ENCODE data around the gene ALG1L2.
"Not testable (repeated sequence)": the region's sequence is repeated elsewhere in the genome, so short reads cannot be mapped to it uniquely, and the experiment has no call there.

ALG1L2 gene

GRCh38 chr3:130117933-130118332 lies 36.3 kb downstream of the ALG1L2 start:
- H3K4me2 ChIP-seq (ENCODE audit: insufficient read depth, low read length): no peak overlapping the region
- DNase-seq (no peak), ATAC-seq (ENCODE audit: insufficient read depth, low read depth) (no peak)
- H3K36me3 ChIP-seq (ENCODE audit: insufficient read depth, low read length): no peaks in the 10 kb centered on the region
- no peaks in the 10 kb centered on the region for H3K4me1 ChIP-seq (ENCODE audit: insufficient read depth, low read length)
- TF ChIP-seq CTCF (IDR thresholded peaks at IDR 0.05; ENCODE audit: borderline replicate concordance, extremely low read depth, low read length, poor library complexity, severe bottlenecking) (no peak), EZH2 (IDR thresholded peaks at IDR 0.05; ENCODE audit: borderline replicate concordance, low read depth, low read length, severe bottlenecking) (no peak)
- H4K20me1 ChIP-seq (ENCODE audit: insufficient read depth, low read length): no peaks in the 10 kb centered on the region
- H2AFZ ChIP-seq (ENCODE audit: low read depth, low read length): no peak overlapping the region
- H3K79me2 ChIP-seq (ENCODE audit: insufficient read depth, low read length): no peaks in the 10 kb centered on the region
- no peak overlapping the region for H3K4me3 ChIP-seq (ENCODE audit: low read depth in 1 of 2, low read length in 2 of 2)
- no peak overlapping the region for H3K27ac ChIP-seq (ENCODE audit: low read length)
- H3K27me3 ChIP-seq (ENCODE audit: insufficient read depth, low read length, poor library complexity): peaks cover 4% of the 10 kb centered on the region
- H3K9ac ChIP-seq (ENCODE audit: low read depth, low read length): no peak overlapping the region
- H3K9me3 ChIP-seq (ENCODE audit: insufficient read depth, low read length, severe bottlenecking): no peaks in the 10 kb centered on the region

GRCh38 chr3:130119824-130120223 lies 38.2 kb downstream of the ALG1L2 start:
- not testable (repeated sequence) for H3K27me3 ChIP-seq (ENCODE audit: insufficient read depth, low read length, poor library complexity); H3K4me1 ChIP-seq (ENCODE audit: insufficient read depth, low read length); H3K4me2 ChIP-seq (ENCODE audit: insufficient read depth, low read length); H3K36me3 ChIP-seq (ENCODE audit: insufficient read depth, low read length); DNase-seq; H3K9me3 ChIP-seq (ENCODE audit: insufficient read depth, low read length, severe bottlenecking); H3K79me2 ChIP-seq (ENCODE audit: insufficient read depth, low read length); H4K20me1 ChIP-seq (ENCODE audit: insufficient read depth, low read length); H2AFZ ChIP-seq (ENCODE audit: low read depth, low read length); H3K4me3 ChIP-seq (ENCODE audit: low read depth in 1 of 2, low read length in 2 of 2); ATAC-seq (ENCODE audit: insufficient read depth, low read depth); H3K27ac ChIP-seq (ENCODE audit: low read length); H3K9ac ChIP-seq (ENCODE audit: low read depth, low read length)

GRCh38 chr3:130120291-130120690 lies 38.7 kb downstream of the ALG1L2 start:
- H3K4me3 ChIP-seq (ENCODE audit: low read depth in 1 of 2, low read length in 2 of 2); H3K79me2 ChIP-seq (ENCODE audit: insufficient read depth, low read length); H3K36me3 ChIP-seq (ENCODE audit: insufficient read depth, low read length); H2AFZ ChIP-seq (ENCODE audit: low read depth, low read length); H3K9ac ChIP-seq (ENCODE audit: low read depth, low read length); DNase-seq; H3K27me3 ChIP-seq (ENCODE audit: insufficient read depth, low read length, poor library complexity); H3K4me2 ChIP-seq (ENCODE audit: insufficient read depth, low read length); H3K9me3 ChIP-seq (ENCODE audit: insufficient read depth, low read length, severe bottlenecking); H3K4me1 ChIP-seq (ENCODE audit: insufficient read depth, low read length); ATAC-seq (ENCODE audit: insufficient read depth, low read depth); H4K20me1 ChIP-seq (ENCODE audit: insufficient read depth, low read length); H3K27ac ChIP-seq (ENCODE audit: low read length): not testable (repeated sequence)

- not testable (repeated sequence) for H2AFZ ChIP-seq (ENCODE audit: low read depth, low read length); H4K20me1 ChIP-seq (ENCODE audit: insufficient read depth, low read length); H3K9me3 ChIP-seq (ENCODE audit: insufficient read depth, low read length, severe bottlenecking); H3K27ac ChIP-seq (ENCODE audit: low read length); H3K36me3 ChIP-seq (ENCODE audit: insufficient read depth, low read length); H3K27me3 ChIP-seq (ENCODE audit: insufficient read depth, low read length, poor library complexity); H3K4me2 ChIP-seq (ENCODE audit: insufficient read depth, low read length); H3K79me2 ChIP-seq (ENCODE audit: insufficient read depth, low read length); H3K4me3 ChIP-seq (ENCODE audit: low read depth in 1 of 2, low read length in 2 of 2); DNase-seq; ATAC-seq (ENCODE audit: insufficient read depth, low read depth); H3K9ac ChIP-seq (ENCODE audit: low read depth, low read length); H3K4me1 ChIP-seq (ENCODE audit: insufficient read depth, low read length)
Observed at GRCh38 chr3:130122891-130123775, 41.5 kb downstream of the ALG1L2 start.

- not testable (repeated sequence) for H3K4me1 ChIP-seq (ENCODE audit: insufficient read depth, low read length); H3K4me2 ChIP-seq (ENCODE audit: insufficient read depth, low read length); H4K20me1 ChIP-seq (ENCODE audit: insufficient read depth, low read length); ATAC-seq (ENCODE audit: insufficient read depth, low read depth); H3K27me3 ChIP-seq (ENCODE audit: insufficient read depth, low read length, poor library complexity); H2AFZ ChIP-seq (ENCODE audit: low read depth, low read length); H3K9ac ChIP-seq (ENCODE audit: low read depth, low read length); H3K27ac ChIP-seq (ENCODE audit: low read length); H3K79me2 ChIP-seq (ENCODE audit: insufficient read depth, low read length); H3K36me3 ChIP-seq (ENCODE audit: insufficient read depth, low read length); DNase-seq; H3K4me3 ChIP-seq (ENCODE audit: low read depth in 1 of 2, low read length in 2 of 2); H3K9me3 ChIP-seq (ENCODE audit: insufficient read depth, low read length, severe bottlenecking)
Observed at GRCh38 chr3:130125406-130125805, 43.8 kb downstream of the ALG1L2 start.

- not testable (repeated sequence) for H3K27me3 ChIP-seq (ENCODE audit: insufficient read depth, low read length, poor library complexity); H2AFZ ChIP-seq (ENCODE audit: low read depth, low read length); H3K4me2 ChIP-seq (ENCODE audit: insufficient read depth, low read length); DNase-seq; H3K4me1 ChIP-seq (ENCODE audit: insufficient read depth, low read length); H3K9me3 ChIP-seq (ENCODE audit: insufficient read depth, low read length, severe bottlenecking); H3K36me3 ChIP-seq (ENCODE audit: insufficient read depth, low read length); ATAC-seq (ENCODE audit: insufficient read depth, low read depth); H3K4me3 ChIP-seq (ENCODE audit: low read depth in 1 of 2, low read length in 2 of 2); H4K20me1 ChIP-seq (ENCODE audit: insufficient read depth, low read length); H3K9ac ChIP-seq (ENCODE audit: low read depth, low read length); H3K27ac ChIP-seq (ENCODE audit: low read length); H3K79me2 ChIP-seq (ENCODE audit: insufficient read depth, low read length)
Observed at GRCh38 chr3:130136337-130136736, 54.7 kb downstream of the ALG1L2 start.

- H3K36me3 ChIP-seq (ENCODE audit: insufficient read depth, low read length); H3K27me3 ChIP-seq (ENCODE audit: insufficient read depth, low read length, poor library complexity): not testable (repeated sequence)
Observed at GRCh38 chr3:130137685-130138084, 56.1 kb downstream of the ALG1L2 start.

More at GRCh38 chr3:130137685-130138084, 56.1 kb downstream of the ALG1L2 start:
- H3K79me2 ChIP-seq (ENCODE audit: insufficient read depth, low read length); H3K4me1 ChIP-seq (ENCODE audit: insufficient read depth, low read length); H3K4me2 ChIP-seq (ENCODE audit: insufficient read depth, low read length); H3K9ac ChIP-seq (ENCODE audit: low read depth, low read length); H3K4me3 ChIP-seq (ENCODE audit: low read depth in 1 of 2, low read length in 2 of 2); H3K27ac ChIP-seq (ENCODE audit: low read length); H3K9me3 ChIP-seq (ENCODE audit: insufficient read depth, low read length, severe bottlenecking); DNase-seq; H2AFZ ChIP-seq (ENCODE audit: low read depth, low read length); ATAC-seq (ENCODE audit: insufficient read depth, low read depth); H4K20me1 ChIP-seq (ENCODE audit: insufficient read depth, low read length): not testable (repeated sequence)

Data from DND-41 (cell line).